ENCODE measurements around the gene RABGEF1.

DNA sequence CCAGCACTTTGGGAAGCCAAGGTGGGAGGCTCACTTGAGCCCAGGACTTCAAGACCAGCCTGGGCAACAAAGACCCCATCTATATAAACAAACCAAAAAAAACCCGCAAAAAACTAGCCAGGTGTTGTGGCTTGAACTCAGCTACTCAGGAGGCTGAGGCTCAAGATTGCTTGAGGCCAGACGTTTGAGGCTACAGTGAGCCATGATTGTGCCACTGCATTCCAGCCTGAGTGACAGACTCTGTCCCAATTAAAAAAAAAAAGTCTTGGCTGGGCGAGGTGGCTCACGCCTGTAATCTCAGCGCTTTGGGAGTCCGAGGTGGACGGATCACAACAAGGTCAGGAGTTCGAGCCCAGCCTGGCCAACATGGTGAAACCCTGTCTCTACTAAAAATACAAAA is 11.4 kb downstream of the RABGEF1 start:
- TF ChIP-seq, protein P1, sequence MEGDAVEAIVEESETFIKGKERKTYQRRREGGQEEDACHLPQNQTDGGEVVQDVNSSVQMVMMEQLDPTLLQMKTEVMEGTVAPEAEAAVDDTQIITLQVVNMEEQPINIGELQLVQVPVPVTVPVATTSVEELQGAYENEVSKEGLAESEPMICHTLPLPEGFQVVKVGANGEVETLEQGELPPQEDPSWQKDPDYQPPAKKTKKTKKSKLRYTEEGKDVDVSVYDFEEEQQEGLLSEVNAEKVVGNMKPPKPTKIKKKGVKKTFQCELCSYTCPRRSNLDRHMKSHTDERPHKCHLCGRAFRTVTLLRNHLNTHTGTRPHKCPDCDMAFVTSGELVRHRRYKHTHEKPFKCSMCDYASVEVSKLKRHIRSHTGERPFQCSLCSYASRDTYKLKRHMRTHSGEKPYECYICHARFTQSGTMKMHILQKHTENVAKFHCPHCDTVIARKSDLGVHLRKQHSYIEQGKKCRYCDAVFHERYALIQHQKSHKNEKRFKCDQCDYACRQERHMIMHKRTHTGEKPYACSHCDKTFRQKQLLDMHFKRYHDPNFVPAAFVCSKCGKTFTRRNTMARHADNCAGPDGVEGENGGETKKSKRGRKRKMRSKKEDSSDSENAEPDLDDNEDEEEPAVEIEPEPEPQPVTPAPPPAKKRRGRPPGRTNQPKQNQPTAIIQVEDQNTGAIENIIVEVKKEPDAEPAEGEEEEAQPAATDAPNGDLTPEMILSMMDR (IDR thresholded peaks at IDR 0.05; ENCODE audit: borderline replicate concordance, extremely low read depth, low read length, poor library complexity, severe bottlenecking), result no peak
- no peak for TF ChIP-seq EZH2 (IDR thresholded peaks at IDR 0.05; ENCODE audit: borderline replicate concordance, low read depth, low read length, severe bottlenecking)
